Stimulated activated CD4-positive, alpha-beta T cell treated with anti-CD3 and anti-CD28 coated beads, Interleukin-12 subunit alpha, Interleukin-12 subunit beta, amount 100 ng/mL, for 4 hours (primary cell): ENCODE data around the gene NPB.
A peak's percentile ranks its signal among the peaks of the same experiment; 100 is the strongest.
"Not testable (repeated sequence)": the region's sequence is repeated elsewhere in the genome, so short reads cannot be mapped to it uniquely, and the experiment has no call there.

Experiments used
- DNase-seq: peaks from one replicate; pipeline ENCODE4 v3.0.0-alpha.2; 2020

The NPB gene

DNA sequence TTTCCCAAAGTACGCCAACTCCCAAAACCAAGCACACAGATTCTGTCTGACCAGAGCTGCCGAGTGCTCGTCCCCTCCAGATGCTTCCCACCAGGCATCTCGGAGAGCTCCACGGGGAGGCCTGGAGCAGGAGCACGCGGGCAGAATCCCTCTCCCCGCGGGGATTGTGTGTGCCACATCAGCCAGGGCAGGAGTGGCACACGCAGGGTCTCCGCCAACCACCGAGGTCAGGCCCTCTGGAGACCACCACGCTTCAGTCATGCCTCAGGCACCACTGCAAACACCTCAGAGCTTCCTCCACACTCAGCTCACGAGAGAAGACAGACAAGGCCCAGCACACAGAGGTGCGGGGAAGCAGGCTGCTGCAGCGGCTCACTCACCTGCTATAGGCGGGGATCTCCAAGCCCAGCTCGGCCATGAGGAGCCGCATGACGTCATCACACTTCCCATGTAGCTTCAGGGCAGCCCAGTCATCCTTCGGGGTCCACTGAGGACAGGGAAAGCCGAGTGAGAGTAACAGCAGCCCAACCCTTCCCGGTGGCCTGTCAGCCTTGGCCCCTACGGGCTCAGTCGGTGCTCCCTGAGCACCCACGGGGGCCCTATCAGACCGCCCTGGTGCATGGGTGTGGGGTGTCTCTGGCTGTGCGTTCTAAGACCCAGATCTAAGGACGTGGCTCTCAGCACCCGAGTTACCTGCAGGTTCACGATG is 11.5 kb downstream of the NPB start:
- no peak for DNase-seq

DNA sequence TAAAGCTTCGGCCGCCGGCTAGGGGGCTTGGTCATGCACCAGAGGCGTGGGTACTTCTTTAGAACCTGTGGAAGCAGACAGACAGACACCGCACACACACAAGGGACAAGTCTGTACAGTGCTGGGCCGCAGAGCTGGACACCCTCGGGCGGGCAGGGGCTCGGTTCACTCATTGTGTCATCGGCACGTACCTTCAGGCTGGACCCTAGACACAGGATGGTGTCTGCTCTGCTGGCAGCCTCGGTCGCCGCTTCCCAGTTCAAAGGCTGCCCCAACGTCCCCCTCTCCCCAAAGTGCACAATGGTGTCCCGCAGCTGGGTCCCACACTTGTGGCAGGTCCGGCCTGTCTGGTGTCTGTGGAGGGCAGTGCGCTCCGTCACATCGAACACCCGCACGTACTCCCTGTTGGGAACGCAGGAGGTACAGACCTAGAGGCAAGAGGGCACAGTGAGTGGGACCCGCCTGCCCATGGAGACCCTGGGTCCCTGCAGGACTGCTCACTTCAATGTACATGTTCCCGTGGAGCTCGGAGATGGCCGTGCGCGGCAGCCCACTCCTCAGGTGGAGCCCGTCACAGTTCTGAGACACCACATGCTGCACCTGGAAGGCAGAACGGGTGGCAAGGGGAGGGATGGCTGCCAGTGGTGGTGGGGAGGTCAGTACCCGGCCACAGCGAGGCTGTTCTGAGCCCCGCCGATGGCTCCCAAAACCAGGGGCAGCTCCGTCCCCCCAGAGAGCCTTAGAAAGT is 12.2 kb downstream of the NPB start:
- no peak for DNase-seq

DNA sequence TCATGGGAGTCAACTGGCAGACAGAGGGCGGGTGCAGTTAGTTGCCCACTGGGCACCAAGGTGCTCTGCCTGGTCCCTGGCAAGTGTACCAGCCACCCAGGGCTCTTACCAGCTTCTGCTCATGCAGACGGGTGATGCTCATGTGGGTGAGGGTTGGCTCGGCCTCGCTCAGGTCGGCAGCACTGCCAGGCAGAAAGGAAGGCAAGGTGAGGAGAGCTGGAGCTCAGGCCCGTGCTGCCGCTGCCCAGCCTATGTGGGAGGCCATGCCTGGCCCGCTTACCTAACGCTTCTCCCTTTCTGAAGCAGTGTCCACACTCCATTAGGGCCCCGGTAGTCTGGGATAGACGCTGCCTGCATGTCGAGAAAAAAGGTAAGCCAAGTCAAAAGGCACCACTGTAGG is 13.3 kb downstream of the NPB start:
- no peak for DNase-seq

DNA sequence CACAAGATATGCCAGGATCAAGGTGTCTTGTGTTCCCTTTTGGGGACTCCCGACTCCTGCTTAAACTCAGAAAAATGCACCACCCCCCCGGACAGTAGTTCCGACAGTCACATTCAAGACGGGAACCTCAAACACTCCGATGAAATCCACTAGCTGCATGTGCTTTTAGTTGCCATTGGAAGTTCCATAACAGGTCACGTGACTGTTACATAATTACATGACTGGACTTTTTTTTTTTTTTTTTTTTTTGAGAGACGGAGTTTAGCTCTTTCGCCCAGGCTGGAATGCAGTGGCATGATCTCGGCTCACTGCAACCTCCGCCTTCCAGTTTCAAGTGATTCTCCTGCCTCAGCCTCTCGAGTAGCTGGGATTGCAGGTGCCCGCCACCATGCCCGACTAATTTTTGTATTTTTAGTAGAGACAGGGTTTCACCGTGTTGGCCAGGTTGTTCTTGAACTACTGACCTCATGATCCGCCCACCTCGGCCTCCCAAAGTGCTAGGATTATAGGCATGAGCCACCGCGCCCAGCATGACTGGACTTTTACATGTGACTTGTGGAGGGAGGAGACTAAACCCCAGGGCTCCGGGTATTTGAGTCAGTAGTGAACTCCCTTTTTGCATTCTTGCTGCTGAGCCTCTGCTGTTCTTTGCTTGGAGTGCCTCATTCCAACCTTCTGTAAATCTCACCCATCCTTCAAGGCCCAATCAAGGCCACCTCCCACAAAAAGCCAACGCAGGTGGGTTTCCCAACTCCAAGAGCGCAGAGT is 14.4 kb downstream of the NPB start:
- no peak for DNase-seq

DNA sequence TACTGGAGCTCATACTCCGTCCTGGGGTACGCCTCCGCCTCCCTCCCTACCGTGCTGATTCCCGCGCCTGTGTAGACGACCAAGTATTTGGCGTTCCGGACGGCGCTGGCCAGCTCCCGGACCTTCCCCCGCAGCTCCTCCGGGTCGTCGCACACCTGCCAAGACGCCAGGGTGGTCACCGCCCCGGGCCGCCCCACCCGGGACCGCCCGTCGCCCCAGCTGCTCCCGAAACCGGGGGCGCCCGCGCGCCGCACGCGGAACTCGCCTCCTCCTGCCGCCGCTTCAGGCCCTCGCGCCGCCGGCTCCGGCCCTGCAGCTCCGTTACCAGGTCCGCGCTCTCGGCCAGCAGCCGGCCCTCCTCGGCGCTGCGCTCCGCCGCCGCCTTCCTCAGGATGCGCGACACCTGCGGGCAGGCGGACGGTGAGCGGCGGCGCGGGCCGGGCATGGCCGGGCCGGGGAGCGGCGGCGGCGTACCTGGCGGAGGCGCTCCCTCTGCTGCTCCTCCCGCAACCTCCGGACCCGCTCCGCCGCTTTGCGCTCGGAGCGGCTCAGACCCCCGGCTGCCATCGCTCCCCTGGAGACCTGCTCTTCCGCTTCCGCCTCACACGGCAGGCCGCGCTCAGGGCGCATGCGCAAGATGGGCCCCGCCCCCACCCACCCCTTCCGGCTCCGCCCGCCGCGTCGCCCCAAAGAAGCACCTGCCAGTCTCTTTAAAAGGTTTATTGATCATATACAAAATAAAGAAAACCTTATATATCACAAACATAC is 15.7 kb downstream of the NPB start, which contains the start of gene SIRT7:
Gene SIRT7, minus strand, starts transcription at position 612 of the 768 bp plus-strand sequence. Its CDS starts 45 bp downstream, at position 567.
- DNase-seq = peak; percentile 78

DNA sequence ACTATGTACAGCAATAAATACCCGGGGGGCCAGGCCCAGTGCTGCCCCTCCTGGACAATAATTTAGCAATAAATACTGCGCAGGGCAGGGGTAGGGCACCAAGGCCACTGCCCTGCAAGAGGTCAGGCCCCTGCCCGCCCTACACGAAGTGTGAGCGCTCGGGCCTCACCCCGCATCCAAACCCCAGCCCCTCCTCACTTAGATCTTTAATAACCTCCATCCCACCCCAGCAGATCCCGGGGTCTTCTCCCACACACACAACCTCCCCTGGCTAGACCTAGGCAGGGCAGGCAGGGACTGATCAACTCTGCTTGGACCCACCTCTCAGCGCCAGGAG is 16.3 kb downstream of the NPB start:
- not testable (repeated sequence) for DNase-seq

DNA sequence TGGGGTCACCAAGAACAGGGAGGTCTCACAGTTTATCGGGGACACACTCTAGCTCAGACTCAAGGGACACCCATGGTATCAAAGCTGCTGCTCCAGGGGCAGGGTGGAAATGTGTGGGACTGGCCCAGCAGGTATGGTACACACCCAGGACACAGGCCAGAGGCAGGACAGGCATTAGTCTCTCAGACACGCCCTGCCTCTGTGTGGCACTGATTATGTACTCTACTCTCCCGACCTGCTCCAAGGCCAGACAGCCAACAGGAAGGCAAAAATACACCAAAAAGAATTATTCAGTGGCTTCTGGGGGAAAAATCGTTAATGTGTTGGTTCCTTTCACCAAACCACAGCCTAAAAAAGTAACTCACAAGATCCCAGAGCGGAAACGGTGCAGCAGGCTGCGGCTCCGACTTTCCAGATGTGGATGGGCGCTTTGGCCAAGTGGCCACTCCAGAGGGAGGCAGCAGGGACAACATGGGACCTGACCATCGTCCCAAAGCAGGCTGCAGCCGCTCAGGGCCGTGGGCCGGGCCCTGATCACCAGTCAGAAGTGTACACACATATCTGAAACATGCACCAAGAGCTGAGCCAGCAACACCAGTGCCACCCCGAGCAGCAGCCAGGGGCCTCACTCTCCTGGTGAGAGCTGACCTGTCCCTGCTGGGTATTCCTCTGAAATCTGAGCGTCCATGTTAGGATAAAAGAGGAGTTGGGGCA is 17.0 kb downstream of the NPB start:
- DNase-seq = no peak

DNA sequence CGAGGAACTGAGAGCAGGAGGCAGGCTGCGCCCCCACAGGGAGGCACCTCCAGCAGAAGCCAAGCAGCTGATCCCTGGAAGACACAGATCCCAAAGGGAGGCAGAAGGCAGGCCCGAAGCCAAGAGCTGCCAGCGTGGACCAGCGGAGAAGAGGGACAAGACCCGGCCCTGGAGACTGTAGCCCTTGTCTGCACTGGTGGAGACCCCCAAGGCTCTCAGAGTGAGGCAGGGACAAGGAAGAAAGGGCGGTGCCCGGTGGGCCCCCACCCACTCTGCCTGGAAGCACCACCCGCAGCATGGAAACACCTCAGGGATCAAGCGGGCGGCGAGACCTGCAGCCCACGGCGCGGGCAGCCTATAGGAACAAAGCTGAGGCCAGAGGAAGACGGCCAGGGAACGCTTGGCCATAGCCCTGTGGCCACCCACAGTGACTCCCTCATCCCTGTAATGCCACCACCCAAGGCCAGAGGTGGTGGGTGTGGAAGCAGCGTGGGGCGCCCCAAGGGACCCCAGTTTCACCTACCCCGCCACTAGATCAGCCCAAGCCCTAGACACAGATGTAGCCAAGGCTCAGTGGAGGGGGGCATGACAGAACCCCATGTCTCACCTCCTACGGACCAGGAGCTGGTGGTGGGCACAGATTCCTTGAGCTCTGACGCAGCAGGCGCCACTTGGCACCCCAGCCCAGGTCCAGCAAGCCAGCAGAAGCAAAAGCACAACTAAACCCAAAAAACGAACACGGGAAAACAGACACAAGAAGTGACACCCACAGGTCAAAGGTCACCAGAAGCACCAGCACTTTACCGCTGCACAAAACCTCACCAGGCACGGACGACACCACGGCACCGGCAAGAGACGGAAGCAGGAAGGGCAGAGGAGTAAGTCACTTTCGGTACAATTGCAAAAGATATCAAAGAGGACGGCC is 18.8 kb downstream of the NPB start:
- no peak for DNase-seq

DNA sequence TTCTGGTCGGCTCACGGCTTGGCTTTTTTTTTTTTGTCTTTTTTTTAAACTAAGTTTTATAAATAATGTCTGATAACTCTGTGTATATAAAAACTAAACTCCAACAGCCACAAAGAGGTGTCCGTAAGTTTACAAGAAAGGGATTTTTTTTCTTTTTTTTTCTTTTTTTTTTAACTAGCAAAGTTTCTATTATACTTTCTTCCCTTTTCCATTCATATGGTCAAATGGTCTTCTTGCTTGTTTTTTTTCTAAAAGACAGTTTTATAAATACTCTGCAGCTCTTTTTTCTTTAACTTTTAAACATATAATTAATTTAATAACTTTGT is 19.5 kb downstream of the NPB start:
- no peak for DNase-seq

DNA sequence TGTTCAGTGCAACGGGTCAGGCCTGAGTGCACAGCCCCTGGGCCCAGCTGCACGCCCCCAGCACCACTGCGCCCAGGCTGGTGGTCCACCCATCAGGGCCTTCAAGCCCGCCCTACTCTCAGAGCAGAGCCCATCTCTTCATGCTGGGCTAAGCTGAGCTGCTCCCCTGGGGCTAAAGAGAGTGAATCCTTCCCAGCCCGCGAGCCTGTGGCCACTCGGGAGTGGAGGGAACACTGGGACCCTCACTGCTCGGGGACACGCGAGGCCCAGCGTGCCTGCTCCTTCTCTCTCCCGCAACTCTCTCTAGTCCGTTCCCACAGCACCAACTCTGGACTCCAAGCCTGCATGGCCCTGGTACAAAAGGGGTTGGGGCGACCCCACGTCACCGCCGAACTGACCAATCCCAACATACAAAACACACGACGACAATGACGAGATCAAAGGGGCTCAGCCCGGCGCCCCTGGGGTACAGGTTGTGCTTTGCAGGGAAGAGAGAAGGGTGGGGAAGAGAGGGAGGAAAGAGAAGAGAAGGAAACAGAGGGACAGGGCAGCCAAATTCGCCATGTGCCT is 20.0 kb downstream of the NPB start:
- DNase-seq = no peak

DNA sequence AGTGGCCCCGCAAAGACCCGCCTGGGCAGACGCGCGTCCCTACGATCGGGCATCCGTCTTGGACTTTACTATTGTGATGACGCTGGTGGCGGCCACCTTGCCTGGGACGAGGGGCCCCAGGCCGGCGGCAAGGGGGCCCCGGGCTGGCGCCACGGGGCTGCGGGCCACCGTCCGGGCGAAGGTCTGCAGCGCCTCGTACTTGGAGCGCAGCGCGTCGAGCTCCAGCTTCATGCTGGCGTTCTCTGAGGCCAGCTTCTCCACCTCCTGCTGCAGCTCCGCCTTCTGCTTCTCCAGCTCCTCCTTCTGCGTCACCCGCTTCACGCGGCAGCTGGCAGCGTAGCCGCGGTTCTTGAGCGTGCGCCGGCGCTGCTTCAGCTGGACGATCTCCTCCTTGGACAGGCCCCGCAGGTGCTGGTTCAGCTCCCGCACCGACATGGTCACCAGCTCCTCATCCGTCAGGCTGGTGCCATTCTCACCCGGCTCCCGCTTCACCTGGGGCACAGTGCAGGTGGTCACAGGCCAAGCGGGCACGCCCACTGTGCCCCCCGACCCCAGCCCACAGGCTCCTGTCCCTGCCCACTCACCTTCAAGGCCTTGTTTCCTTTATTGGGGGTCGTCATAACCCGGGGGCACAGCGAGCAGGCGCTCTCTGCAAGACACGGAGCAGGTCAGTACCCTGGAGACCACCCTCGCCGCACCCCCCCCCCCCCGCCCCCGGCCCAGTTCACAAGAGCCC is 20.7 kb downstream of the NPB start:
- DNase-seq = no peak

DNA sequence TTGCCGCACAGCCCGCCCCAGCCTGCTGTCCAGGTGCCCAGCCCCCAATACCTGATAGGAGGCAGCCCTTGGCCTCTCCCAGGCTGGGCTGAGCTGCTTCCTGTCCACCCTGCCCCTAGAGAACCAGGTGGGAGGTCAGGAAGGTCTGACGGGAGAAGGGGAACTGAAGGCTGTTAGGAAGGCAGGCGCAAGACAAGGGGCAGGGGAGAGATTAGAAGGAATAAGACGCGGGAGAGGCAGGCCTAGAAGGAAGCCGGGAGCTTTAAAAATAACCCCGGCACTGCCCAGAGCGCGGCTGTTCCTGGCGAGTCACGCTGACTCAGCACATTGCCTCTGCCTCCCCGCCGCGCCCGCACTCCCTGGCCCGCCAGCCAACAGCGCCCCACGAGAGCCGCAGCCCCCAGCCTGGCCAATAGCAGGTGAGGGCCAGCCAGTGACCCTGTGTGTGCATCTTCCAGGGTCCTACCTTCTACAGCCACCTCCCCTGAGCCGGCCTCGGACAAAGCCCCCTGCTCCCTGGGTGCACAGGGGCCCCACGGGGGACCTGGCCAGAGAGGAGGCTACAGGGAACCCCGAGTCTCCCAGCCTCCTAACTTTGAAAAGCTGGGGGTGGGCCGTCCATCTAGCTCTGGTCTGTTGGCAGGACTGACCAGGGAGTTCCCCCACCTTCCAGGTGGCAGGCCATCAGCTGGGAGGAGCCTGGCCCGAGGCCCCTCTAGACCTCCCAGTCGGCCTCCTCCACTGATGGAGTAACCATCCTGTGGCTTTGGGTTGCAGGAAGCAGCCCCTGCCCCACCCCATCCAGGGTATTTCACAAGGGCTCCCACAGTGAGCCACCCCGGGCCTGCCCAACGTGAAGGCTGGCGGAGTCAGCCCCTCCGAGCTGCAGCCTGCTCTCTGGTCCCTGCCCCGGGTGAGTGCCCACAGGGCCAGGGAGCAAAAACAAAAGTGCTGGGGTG is 21.5 kb downstream of the NPB start:
- no peak for DNase-seq

DNA sequence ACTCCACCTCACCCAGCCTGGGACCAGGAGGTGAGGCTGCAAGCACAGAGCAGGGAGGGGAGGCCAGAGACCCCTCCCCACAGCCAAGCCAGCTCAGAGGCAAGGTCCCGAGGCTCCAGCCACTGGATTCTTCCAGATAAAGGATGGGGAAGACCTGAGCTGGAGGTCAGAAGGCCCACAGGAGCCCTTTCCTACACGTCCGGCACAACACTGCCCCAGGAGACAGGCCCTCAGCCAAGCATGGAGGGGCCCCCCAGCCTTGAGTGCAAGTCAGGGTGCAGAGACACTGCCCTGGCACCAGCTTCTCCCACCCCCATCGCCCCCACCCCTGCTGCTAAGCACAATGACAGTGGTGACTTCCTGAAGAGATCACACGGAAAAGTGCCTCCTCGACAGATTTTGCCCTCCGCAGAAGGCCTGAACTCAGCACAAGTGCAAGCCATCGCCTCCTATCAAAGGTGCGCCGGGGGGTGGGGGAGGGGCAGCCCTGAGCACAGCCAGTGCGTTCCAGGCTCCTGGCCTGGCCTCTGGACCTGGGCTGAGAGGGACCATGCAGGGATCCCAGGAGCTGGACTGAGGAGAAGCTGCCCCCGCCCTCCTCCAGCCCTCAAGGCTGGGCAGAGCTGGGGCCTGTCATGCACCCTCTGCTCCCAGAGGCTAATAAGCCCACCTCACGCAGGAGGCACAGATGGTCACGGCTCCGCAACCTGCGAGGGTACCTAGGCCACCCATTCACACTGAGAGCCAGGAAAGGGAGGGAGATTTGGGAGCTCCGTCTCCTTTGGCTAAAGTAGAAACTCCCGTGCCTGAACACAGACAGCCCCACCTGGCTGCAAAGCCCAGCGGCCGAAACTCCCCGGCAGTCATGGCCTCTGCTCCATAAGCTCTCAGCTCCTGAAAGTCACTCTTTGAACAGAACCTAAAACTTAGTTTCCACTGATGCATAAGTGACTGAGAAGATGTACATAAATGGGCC is 22.8 kb downstream of the NPB start:
- DNase-seq = no peak

DNA sequence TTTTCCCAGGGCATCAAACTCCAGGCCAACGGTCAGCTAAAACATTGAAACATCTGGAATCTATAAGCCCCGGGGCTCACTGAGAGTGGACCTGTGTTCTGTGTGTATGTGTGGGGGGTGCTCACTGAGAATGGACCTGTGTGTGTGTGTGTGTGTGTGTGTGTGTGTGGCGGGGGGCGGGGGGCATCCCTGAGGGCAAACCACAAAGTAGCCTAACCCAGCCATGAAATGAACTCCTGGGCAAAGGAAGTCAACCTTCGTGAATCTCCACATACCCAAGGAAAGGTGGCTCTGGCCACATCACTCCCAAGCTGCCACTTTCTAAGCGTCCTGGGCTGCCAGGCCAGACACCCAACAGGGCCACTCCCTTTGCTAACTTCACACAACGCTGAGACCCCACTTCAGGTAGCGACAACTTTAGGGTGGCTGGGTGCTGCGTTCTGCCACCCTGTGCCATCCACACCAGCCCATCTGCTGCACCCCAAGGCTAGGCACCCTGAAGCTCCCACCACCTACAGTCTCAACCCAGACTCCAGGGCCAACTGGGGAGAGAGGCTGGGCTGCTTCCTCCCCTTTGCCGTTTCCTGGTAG is 23.9 kb downstream of the NPB start:
- no peak for DNase-seq

DNA sequence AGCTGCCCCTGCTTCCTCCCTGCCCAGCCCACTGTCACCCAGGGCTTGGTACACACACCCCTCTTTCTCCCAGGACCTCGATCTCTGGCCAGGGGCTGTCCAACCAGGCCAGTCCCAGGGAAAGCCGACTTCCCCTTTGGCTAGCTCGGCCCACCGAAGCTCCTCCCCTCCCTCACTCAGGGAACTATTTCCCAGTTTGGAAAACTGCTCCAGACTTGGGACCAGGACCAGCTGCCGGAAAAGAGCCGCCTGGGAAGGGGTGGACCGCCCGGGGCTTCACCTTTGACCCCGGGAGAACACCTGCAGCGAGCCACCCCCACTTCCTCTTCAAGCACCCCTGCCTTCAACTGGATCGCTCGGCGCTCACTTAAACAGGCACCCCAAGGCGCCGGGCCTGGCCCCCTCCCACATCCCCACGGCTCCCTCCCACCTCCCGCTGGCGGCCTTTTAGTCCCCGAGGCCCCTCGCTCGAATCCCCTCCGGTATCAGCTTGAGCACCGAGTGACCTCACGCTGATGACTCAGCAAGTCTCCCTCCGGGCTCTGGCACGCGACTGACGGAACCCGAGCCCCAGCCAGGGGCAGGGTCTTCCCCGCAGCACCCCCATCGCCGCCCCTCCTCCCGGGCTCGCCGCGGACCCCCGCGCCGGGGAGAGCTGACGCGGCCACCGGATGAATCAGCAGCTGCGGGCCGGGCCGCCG is 24.6 kb downstream of the NPB start:
- DNase-seq = peak; percentile 70

DNA sequence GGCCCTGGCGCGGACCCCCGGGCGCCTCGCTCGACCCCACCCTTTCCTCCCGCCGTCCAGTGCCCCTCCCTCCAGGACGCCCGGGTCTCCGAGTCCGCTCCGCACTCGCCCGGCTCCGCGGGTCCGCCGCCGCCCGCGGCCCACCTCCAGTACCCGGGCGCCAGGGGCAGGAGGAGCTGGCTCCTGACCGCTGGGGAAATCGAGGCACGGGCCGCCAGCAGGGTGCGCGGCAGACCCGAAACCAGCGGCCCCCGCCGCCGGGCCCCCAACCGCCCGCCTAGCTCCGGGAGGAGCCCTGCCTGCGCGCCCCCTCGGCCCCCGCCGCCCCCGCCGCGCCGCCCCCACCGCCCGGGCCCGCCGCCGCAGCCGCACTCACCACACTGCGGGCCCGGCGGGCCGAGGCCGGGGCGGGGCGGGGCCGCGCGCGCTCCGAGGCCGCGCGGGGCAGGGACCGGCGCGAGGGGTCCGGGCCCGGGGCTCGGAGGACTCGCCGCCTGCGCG is 25.2 kb downstream of the NPB start:
- DNase-seq = peak; percentile 44
